Right lobe of liver (tissue), 4 donors: ENCODE results near the gene ITSN1.

Source experiments
- CTCF ChIP-seq, 4 donors: fragments of 200-600 bp in 3 of 4; fragments of 450-650 bp in 1 of 4; IDR thresholded peaks; one replicate each; pipeline versions ENCODE4 v1.5.1 to v1.8.0; 2016 to 2022; ENCODE audit warnings: antibody characterized with exemption in 4 of 4, mild to moderate bottlenecking in 2 of 4
- POLR2A ChIP-seq: fragments of 450-650 bp; IDR thresholded peaks from one replicate; pipeline ENCODE4 v1.6.1; 2017; ENCODE audit warnings: antibody characterized with exemption, mild to moderate bottlenecking
- donor health status: DM: no; HTN: no; CAD: no.
- donor health status: DM: no; HTN: no; CAD: no.
- donor health status: DM: no; HTN: yes; CAD: no.

GRCh38 chr21:33850985-33851384 lies 208.7 kb downstream of the ITSN1 start:
- TF ChIP-seq CTCF (IDR thresholded peaks at IDR 0.05) (no peak), POLR2A (no peak)
